Activated B cell treated with CpG ODN at 0.5 μM for 24 hours (primary cell): ENCODE results near the gene AGXT2. TPM values are rescaled to one million over a fixed set of nuclear protein-coding genes. Genes with fewer than 3 reads are reported as not detected.

Experiments
- ATAC-seq: fragments of 200-7000 bp; cut with Tn5 transposase; one replicate; pipeline ENCODE4 v1.10.0; 2021; ENCODE audit warnings: low read depth, mild to moderate bottlenecking, moderate library complexity
- CTCF ChIA-PET: fragments of 350-600 bp; sonication (Branson Sonifier 250); formaldehyde crosslinking; loops from one replicate; lab custom pipeline; 2021; ENCODE audit warnings: antibody characterized with exemption; lab: Charles Lee
- POLR2A ChIA-PET: fragments of 350-600 bp; sonication (Branson Sonifier 250); formaldehyde crosslinking; loops from one replicate; lab custom pipeline; 2021; ENCODE audit warnings: antibody characterized with exemption; lab: Charles Lee
- DNase-seq: peaks from one replicate; pipeline ENCODE4 v3.0.0; 2022
- H3K27ac Mint-ChIP-seq: one replicate; pipeline ENCODE4 v1.8.0; 2020; ENCODE audit warnings: mixed read lengths
- H3K27me3 Mint-ChIP-seq: one replicate; pipeline ENCODE4 v1.8.0; 2021; ENCODE audit warnings: mixed read lengths
- H3K36me3 Mint-ChIP-seq: one replicate; pipeline ENCODE4 v1.8.0; 2021; ENCODE audit warnings: low read depth, mixed read lengths
- H3K4me1 Mint-ChIP-seq: one replicate; pipeline ENCODE4 v1.8.0; 2021; ENCODE audit warnings: mixed read lengths
- H3K4me3 Mint-ChIP-seq: one replicate; pipeline ENCODE4 v1.8.0; 2020; ENCODE audit warnings: mild to moderate bottlenecking, mixed read lengths
- H3K9me3 Mint-ChIP-seq: one replicate; pipeline ENCODE4 v1.8.0; 2020; ENCODE audit warnings: mixed read lengths
- intact Hi-C: fragments of 100-400 bp; cut with micrococcal nuclease; formaldehyde crosslinking; loops from one replicate; pipeline ENCODE4 v1.15.1; 2024
- total RNA-seq: library from RNA; stranded (reverse); gene quantifications from 2 replicates; pipeline ENCODE4 v1.2.3, GENCODE V29; 2022
- TF ChIP-seq, protein P1 (sequence below): fragments of 200-600 bp; IDR thresholded peaks from one replicate; pipeline ENCODE4 v1.8.0; 2022; ENCODE audit warnings: antibody characterized with exemption, mild to moderate bottlenecking

Gene AGXT2
- total RNA-seq, 1 donor from 2014 or later, result not detected

- H3K4me1 Mint-ChIP-seq, result no peaks in the 10 kb centered on the region
- ChIA-PET CTCF (no interaction called here), POLR2A (no interaction called here)
- DNase-seq (no peak), ATAC-seq (no peak)
- TF ChIP-seq, protein P1, sequence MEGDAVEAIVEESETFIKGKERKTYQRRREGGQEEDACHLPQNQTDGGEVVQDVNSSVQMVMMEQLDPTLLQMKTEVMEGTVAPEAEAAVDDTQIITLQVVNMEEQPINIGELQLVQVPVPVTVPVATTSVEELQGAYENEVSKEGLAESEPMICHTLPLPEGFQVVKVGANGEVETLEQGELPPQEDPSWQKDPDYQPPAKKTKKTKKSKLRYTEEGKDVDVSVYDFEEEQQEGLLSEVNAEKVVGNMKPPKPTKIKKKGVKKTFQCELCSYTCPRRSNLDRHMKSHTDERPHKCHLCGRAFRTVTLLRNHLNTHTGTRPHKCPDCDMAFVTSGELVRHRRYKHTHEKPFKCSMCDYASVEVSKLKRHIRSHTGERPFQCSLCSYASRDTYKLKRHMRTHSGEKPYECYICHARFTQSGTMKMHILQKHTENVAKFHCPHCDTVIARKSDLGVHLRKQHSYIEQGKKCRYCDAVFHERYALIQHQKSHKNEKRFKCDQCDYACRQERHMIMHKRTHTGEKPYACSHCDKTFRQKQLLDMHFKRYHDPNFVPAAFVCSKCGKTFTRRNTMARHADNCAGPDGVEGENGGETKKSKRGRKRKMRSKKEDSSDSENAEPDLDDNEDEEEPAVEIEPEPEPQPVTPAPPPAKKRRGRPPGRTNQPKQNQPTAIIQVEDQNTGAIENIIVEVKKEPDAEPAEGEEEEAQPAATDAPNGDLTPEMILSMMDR, result no peak
- H3K36me3 Mint-ChIP-seq, result no peaks in the 10 kb centered on the region
- no peak overlapping the region for H3K4me3 Mint-ChIP-seq
- H3K27me3 Mint-ChIP-seq, result peaks cover 2% of the 10 kb centered on the region
- intact Hi-C loops, result no loop called here
- H3K9me3 Mint-ChIP-seq, result no peaks in the 10 kb centered on the region
- H3K27ac Mint-ChIP-seq, result no peak overlapping the region
Measured at GRCh38 chr5:35023391-35024178, 24.2 kb downstream of the AGXT2 start.

DNA sequence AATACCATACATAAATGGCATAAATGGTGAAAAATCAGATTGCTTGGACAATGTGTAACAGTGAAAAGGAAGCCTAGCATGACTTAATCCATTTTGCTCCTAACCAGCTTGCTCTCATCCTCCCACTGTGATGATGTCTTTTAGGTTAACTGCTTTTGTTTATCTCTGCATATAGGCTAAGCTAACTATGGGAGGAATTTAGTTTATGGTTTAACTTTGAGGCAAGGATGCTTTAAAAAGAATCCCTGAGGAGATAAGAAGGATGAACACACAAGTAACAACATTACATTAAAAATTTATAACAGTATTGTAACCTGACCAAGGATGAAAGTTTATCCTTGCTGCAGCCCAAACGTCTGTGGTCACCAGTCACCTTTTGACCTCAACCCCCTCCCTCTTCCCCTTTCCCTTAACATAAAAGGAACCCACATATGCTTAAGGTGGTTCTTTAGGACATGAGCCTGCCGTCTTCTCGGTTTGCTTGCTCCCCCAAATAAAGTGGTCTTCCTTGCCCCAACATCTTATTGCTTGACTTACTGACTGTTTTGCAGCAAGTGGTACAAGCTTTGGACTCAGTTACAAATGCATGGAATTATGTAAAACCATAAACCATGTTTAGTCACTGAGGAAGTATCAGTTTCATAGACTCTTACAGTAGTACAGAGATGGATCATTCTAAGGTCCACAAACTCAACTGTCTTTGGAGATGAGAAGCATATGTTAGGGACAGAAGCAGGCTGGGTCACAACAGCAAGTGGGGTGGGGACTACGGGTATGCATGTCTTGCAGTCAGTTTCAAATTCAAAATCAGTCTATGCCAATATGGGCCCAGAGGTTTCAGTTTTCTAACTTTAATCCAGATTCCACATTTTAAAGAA lies 31.3 kb downstream of the AGXT2 start:
- DNase-seq (no peak), ATAC-seq (no peak)
- TF ChIP-seq, protein P1, result no peak
- Mint-ChIP-seq H3K4me1 (no peaks in the 10 kb centered on the region), H3K9me3 (peaks cover 3% of the 10 kb centered on the region), H3K4me3 (no peak overlapping the region), H3K27me3 (peaks cover 2% of the 10 kb centered on the region), H3K27ac (no peak overlapping the region), H3K36me3 (no peaks in the 10 kb centered on the region)
- POLR2A ChIA-PET, result no interaction called here
- intact Hi-C loops, result no loop called here
- CTCF ChIA-PET, result no interaction called here

DNA sequence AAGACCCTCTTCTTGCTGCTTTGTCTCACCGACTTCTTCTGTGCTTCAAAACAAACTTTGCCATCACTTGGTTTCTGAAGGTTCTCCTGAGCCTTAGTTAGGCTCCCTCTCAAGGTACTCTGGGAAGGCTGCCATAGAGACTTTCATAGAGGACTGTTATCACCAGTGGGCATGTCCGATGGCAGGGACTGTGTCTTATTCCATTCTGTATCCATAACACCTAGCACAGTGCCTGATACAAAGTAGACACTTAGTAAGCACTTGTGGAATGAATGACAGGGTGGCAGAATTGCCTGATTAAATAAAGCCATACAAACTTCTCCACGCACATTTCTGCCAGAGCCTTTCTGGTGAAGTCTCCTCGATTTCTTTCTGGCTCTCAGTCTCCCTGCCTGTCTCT lies 32.7 kb downstream of the AGXT2 start:
- CTCF ChIA-PET, result no interaction called here
- no peaks in the 10 kb centered on the region for H3K4me1 Mint-ChIP-seq
- no peaks in the 10 kb centered on the region for H3K36me3 Mint-ChIP-seq
- POLR2A ChIA-PET, result no interaction called here
- TF ChIP-seq, protein P1, result no peak
- H3K27me3 Mint-ChIP-seq, result peaks cover 4% of the 10 kb centered on the region
- DNase-seq (no peak), ATAC-seq (no peak)
- peaks cover 3% of the 10 kb centered on the region for H3K9me3 Mint-ChIP-seq
- no peak overlapping the region for H3K27ac Mint-ChIP-seq
- intact Hi-C loops, result no loop called here
- H3K4me3 Mint-ChIP-seq, result no peak overlapping the region

DNA sequence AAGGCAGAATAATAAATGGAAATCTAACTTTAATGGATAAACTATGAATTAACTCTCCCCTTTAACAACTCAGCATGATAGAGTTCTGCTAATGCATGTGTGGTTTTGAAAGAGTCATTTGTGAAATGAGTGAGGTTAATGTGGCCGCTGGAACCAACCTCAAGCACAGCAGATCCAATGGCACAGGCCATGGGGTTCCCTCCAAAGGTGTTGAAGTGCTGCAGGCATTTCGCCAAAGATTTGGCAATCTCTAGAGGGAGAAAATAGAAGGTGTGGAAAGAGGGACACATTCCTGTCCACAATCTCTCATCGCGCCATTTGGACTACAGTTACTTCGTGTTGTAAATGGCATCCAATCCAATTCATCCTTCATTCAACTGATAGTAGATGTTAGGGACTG lies 35.0 kb downstream of the AGXT2 start:
- Mint-ChIP-seq H3K27me3 (peaks cover 6% of the 10 kb centered on the region), H3K27ac (no peak overlapping the region), H3K4me3 (no peak overlapping the region), H3K4me1 (no peaks in the 10 kb centered on the region), H3K9me3 (no peaks in the 10 kb centered on the region), H3K36me3 (no peaks in the 10 kb centered on the region)
- POLR2A ChIA-PET, result no interaction called here
- no peak for ATAC-seq
- intact Hi-C loops, result no loop called here
- TF ChIP-seq, protein P1, result no peak
- DNase-seq, result no peak
- CTCF ChIA-PET, result no interaction called here

- TF ChIP-seq, protein P1, result no peak
- intact Hi-C loops, result no loop called here
- no peaks in the 10 kb centered on the region for H3K36me3 Mint-ChIP-seq
- no peak for DNase-seq
- H3K4me3 Mint-ChIP-seq, result no peak overlapping the region
- H3K9me3 Mint-ChIP-seq, result no peaks in the 10 kb centered on the region
- H3K4me1 Mint-ChIP-seq, result no peaks in the 10 kb centered on the region
- H3K27ac Mint-ChIP-seq, result no peak overlapping the region
- no peak for ATAC-seq
- ChIA-PET CTCF (no interaction called here), POLR2A (no interaction called here)
- peaks cover 6% of the 10 kb centered on the region for H3K27me3 Mint-ChIP-seq
Measured at GRCh38 chr5:35012365-35012764, 35.4 kb downstream of the AGXT2 start.
